RKO (cell line): Measurements from ENCODE around the gene ABCA3.

Source experiments
- DNase-seq: peaks from one replicate; pipeline ENCODE4 v3.0.0-alpha.2; 2016; ENCODE audit warnings: low spot score

ABCA3 gene

DNA sequence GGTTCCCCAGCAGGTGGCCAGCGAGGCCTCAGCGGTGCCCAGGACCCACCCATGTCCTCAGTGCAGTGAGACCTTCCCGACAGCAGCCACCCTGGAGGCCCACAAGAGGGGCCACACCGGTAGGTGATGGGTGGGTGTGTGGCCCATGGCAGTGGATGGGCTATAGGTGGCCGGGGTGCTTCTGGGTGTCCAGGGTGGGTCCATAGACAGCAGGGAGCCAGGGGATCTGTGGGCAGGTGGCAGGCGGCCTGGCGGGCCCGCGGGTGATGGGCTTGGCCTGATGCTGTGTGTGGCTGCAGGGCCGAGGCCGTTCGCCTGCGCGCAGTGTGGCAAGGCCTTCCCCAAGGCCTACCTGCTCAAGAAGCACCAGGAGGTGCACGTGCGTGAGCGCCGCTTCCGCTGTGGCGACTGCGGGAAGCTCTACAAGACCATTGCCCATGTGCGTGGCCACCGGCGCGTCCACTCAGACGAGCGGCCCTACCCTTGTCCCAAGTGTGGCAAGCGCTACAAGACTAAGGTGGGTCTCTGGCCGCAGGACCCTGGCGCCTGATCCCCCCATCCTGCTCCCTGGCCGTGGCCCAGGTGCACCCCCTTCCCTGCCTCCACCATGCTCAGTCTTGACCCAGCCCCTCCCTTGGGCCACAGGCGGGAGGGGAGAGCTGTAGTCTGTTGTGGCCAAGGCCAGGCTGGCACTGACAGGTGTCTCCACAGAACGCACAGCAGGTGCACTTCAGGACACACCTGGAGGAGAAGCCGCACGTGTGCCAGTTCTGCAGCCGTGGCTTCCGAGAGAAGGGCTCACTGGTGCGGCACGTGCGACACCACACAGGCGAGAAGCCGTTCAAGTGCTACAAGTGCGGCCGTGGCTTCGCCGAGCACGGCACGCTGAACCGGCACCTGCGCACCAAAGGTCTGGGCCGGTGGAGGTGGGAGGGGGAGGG lies 106.4 kb downstream of the ABCA3 start:
- DNase-seq = no peak

DNA sequence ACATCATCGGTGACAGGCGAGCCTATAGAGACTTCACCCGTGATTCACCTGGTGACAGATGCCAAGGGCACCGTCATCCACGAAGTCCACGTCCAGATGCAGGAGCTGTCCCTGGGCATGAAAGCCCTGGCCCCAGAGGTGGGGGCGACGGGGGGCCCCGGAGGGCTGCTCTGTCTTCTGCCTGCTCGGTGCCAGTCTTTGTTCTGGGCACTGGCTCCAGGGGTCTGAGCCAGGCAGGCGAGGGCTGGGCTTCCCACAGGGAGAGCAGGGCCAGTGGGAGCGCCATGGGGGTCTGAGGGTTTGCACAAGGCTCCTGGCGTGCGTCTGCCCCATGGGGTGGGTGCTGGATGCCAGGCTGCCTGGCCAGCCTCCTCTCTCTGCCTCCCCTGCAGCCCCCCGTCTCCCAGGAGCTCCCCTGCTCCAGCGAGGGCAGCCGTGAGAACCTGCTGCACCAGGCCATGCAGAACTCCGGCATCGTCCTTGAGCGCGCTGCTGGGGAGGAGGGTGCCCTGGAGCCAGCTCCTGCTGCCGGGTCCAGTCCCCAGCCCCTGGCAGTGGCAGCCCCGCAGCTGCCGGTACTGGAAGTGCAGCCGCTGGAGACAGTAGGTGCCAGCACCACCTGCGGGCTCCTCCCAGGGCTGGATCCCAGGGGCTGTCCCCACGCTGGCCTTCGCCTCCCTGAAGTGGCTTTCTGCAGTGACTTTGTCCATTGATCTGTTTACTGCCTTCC lies 107.3 kb downstream of the ABCA3 start:
- DNase-seq = no peak

DNA sequence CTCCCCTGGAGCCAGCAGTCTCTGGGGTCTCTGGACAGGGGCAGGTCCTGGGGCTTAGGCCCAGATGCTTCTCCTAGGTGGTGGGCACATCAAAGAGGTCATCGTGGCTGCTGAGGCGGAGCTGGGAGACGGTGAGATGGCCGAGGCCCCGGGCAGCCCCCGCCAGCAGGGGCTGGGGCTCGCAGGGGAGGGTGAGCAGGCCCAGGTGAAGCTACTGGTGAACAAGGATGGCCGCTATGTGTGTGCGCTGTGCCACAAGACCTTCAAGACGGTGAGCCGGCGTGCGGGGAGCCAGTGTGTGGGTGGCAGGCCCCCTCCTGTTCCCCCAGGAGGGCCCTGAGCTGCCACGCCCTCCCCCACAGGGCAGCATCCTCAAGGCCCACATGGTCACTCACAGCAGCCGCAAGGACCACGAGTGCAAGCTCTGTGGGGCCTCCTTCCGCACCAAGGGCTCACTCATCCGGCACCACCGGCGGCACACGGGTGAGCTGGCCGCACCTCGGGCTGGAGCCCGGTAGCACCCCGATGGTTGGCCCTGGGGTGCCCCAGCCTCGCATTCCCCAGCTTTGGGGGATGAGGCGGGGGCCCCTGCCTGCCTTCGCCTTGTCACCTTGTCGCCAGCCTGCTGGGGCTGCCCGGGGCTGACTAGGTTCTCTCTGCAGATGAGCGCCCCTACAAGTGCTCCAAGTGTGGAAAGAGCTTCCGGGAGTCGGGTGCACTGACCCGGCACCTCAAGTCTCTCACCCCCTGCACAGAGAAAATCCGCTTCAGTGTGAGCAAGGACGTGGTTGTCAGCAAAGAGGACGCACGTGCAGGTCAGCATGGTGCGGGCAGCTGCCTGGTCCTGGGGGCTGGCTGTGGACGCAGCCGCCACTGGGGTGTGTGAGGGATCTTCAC lies 108.2 kb downstream of the ABCA3 start:
- DNase-seq = no peak

DNA sequence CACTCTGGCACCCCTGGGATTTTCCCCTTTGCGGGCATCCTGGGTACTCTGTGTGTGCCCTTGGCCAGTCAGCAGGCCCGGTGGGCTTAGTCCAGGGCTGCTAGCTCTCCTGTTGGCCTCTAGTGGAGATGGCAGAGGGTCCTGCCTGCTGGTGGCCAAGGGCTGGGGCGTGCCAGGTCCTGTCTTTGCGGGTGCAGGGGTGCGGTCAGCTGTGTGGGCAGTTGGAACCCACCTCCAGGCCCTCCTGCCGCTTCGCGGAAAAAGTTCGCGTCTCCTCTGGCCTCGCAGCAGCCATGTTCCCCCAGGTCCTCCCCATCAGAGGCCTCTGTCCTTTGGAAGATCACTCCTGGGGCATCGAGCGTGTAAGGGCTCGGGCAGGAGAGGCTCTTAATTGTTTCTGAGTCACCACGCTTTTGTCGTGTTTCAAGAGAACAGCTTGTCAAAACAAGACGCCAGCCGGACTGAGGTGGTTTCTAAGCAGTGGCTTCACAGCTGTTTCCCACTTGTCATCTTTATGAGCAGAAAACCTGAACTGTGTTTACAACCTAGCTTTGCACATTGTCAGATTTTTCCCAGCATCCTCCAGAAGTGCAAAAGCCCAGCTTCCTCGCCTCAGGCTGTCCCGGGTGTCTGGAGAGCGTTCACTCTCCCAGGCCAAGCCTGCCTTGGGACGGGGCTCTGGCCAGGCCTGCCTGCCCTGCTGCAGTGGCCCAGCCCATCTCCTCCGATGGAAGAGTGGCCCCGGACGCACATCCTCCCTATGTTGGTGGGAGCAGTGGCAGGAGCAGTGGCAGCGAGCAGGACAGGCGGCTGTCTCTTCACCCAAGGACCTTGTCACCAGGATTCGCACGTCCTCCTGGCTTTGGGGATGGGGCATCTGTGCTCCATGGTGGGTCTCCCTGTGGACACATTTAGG lies 109.3 kb downstream of the ABCA3 start:
- DNase-seq = no peak

DNA sequence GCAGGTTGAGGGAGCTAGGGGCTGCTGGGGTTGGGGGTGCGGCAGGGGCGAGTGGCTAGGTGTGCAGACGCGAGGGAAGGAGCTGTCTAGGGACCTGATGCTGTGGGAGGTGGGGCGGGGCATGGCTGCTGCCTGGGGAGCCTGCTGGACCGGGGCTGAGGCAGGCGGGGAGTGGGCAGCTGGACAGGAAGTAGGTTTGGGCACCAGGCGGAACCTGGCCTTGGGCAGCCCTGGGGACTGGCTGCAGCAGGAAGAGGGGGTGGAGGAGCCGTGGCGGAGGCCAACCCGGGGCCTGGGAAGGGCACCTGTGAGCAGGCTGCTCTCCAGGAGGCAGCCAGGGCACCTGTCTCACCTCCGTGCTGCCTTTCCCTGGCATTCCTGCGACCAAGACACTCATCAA lies 110.2 kb downstream of the ABCA3 start:
- no peak for DNase-seq

DNA sequence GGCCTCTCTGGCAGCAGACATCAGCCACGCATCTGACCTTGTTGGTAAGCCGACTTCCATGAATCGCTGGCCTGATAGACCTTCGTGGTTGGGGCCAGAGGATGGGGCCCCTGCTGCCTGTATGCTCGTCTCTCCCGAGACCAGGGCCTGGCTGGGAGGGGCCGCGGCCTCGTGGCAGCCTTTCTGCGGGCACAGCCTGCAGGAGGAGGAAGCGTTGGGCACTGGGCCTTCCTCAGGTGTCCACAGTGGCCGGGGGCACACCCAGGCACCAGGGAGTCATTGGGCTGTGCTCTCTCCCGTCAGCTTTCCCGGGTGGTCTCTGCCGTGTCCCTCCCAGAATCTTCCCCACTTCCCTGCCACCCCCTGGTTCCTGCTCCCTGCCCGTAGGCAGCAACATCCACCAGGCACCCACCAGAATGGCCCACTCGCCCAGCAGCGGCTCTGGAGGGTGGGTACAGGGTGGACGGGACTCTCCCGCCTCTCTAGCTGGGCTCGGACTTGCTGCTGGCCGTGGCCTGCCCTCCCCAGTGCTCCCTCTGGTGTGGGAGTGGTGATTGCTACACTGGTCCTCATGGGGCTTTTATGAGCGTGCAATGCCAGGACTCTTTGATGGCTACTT lies 110.8 kb downstream of the ABCA3 start:
- DNase-seq = no peak

DNA sequence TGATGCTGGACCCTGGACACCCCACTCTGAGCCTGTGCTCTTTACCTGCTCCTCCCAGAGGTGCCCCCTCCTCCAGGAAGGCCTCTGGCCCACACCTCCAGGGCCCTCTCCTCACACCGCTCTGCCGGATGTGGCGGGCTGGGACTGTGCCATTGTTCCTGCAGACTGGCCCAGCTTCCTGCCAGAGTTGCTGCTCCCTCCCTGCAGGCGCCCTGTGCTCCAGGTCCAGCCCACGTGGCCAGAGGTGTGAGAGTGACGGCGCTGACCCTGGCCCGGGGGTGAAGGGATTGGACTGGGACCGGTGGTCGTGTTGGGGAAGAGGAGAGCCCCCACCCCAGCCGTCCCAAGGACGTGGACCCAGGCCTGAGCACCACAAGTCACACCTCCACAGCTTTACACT lies 111.4 kb downstream of the ABCA3 start:
- no peak for DNase-seq

DNA sequence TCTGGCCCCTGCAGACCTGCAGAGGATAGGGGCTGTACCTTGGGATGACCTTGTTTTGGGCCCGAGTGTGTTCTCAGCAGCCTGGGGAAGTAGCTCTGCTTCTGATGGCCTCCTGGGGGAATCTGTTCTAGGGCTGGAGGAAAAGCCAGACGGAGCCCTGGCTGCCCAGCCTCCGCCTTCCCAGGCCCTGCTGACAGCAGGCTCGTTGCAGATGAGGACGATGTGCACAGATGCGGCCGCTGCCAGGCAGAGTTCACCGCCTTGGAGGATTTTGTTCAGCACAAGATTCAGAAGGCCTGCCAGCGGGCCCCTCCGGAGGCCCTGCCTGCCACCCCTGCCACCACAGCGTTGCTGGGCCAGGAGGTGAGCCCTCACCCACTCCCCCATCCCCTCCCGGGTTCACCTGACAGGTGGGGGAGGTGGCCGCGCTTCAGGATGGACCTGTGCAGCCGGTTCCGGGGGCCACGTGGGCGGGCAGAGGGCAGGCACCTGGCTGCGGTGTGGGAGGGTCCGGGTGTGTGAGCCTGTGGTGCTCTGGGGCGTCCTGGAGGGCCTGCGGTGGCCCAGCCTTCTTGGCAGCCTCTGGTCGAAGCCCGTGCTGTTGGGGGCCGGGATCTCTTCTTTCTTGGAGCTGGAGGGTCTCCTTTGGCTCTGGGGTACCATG lies 112.2 kb downstream of the ABCA3 start:
- DNase-seq = no peak

DNA sequence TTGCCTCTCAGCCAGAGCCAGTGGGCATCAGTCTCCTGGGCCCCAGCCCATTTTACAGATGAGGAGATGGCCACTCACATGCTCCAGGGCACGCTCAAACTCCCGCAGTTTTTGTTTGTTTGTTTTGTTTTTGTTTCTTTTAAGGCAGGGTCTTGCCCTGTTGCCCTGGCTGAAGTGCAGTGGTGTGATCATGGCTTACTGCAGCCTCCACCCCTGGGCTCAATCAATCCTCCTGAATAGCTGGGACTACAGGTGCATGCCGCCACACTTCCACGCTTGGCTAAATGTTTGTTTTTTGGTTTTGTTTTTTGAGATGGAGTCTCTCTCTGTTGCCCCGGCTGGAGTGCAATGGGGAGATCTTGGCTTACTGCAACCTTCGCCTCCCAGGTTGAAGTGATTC lies 113.6 kb downstream of the ABCA3 start:
- DNase-seq = no peak

DNA sequence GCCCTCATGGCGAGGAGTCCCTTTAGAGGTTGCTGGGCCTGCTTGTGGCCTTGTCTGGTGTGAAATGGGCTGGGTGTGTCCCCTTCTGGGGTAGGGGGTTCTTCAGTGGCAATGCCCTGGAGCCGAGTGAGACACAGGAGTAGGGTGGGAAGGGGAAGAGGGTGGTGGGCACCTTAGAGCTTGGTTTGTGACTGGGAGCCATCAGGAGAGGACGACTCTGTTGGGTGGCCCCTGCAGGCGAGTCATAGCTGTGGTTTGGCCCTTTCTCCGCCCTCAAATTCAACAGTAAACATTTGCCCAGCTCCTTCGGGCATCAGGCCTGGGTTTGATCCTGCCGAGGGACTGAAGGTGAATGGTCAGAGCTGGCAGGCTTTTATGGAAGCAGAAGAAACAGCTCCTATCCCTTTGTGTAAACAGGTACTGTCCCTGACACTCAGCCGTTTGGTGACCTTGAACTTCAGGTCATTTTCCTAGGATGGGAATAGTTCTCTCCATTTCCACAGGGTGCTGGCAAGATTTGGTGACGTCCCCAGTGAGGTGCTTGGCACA lies 114.2 kb downstream of the ABCA3 start:
- no peak for DNase-seq
